GM10248 (cell line): Measurements from ENCODE around the gene KIF26B.

Experiments used
- CTCF ChIA-PET: fragments of 300-600 bp; sonication (Branson Sonifier 250); formaldehyde crosslinking; extraction: SDS; loops from one replicate; lab custom pipeline; 2021; ENCODE audit warnings: antibody characterized with exemption; lab: Yijun Ruan, JAX
- POLR2A ChIA-PET: fragments of 350-650 bp; sonication (Branson Sonifier 250); formaldehyde crosslinking; extraction: SDS; loops from one replicate; lab custom pipeline; 2020; ENCODE audit warnings: antibody characterized with exemption; lab: Yijun Ruan, JAX
- DNase-seq: peaks from one replicate; pipeline ENCODE4 v3.0.0; 2012; ENCODE audit errors: extremely low spot score
- CTCF ChIP-seq: IDR thresholded peaks from 2 replicates; pipeline ENCODE4 v1.5.1; 2012; ENCODE audit warnings: mild to moderate bottlenecking, low read depth; ENCODE audit errors: extremely low read depth, missing control alignments, control extremely low read depth

KIF26B gene

GRCh38 chr1:245582026-245582425, 427.2 kb downstream of the KIF26B start:
- no peak for DNase-seq
- TF ChIP-seq CTCF, result no peak
- CTCF ChIA-PET, result no interaction called here

GRCh38 chr1:245583081-245583480, 428.3 kb downstream of the KIF26B start:
- no peak for DNase-seq
- no peak for TF ChIP-seq CTCF
- ChIA-PET CTCF (no interaction called here), POLR2A (no interaction called here)

More at GRCh38 chr1:245582026-245582425, 427.2 kb downstream of the KIF26B start:
- POLR2A ChIA-PET, result no interaction called here

- no peak for TF ChIP-seq CTCF
- no peak for DNase-seq
- ChIA-PET POLR2A (no interaction called here), CTCF (no interaction called here)
Measured at GRCh38 chr1:245583575-245584330, 429.0 kb downstream of the KIF26B start.

GRCh38 chr1:245585252-245585959, 430.6 kb downstream of the KIF26B start:
- POLR2A ChIA-PET, result no interaction called here
- TF ChIP-seq CTCF, result no peak
- CTCF ChIA-PET, result no interaction called here
- DNase-seq, result no peak

- CTCF ChIA-PET, result no interaction called here
- TF ChIP-seq CTCF, result no peak
- POLR2A ChIA-PET, result interaction anchor here (0.6 kb wide), 1 partner anchor 25 kb away, joined by 3 read pairs; no protein-coding TSS in a partner anchor
Measured at GRCh38 chr1:245587435-245588115, 432.8 kb downstream of the KIF26B start.

GRCh38 chr1:245588116-245588639, 433.4 kb downstream of the KIF26B start:
- no peak for DNase-seq
- TF ChIP-seq CTCF, result no peak
- ChIA-PET POLR2A (interaction anchor here (0.6 kb wide), 1 partner anchor 24 kb away, joined by 3 read pairs; no protein-coding TSS in a partner anchor), CTCF (no interaction called here)

More at GRCh38 chr1:245587435-245588115, 432.8 kb downstream of the KIF26B start:
- no peak for DNase-seq
